A673 (cell line): ENCODE results near the gene SRBD1. TPM values are rescaled to one million over a fixed set of nuclear protein-coding genes. Genes with fewer than 3 reads are reported as not detected.

ENCODE experiments used
- BruUV-seq: library from RNA; stranded (reverse); fragments of 400-500 nt; replicated peaks from 2 replicates; lab custom pipeline; 2021; lab: Mats Ljungman, UMichigan
- CTCF ChIA-PET: fragments of 300-600 bp; sonication (Branson Sonifier 250); formaldehyde crosslinking; loops from one replicate; lab custom pipeline; 2022; ENCODE audit warnings: antibody characterized with exemption; lab: Charles Lee
- POLR2A ChIA-PET: fragments of 300-600 bp; sonication (Branson Sonifier 250); formaldehyde crosslinking; loops from one replicate; lab custom pipeline; 2022; ENCODE audit warnings: antibody characterized with exemption; ENCODE audit not compliant: low non-redundant PET; lab: Charles Lee
- DNase-seq: peaks from one replicate; pipeline ENCODE4 v3.0.0-alpha.2; 2015; ENCODE audit warnings: low spot score
- H3K27ac ChIP-seq: fragments of 200-600 bp; sonication (generic); 2 replicates; pipeline ENCODE4 v1.5.1; 2016; ENCODE audit warnings: mixed run types, low read depth, mild to moderate bottlenecking, mixed read lengths, antibody characterized with exemption, low read length; ENCODE audit not compliant: poor library complexity, severe bottlenecking
- H3K27me3 ChIP-seq: fragments of 200-600 bp; sonication (generic); replicated peaks from 2 replicates; pipeline ENCODE4 v1.6.1; 2017; ENCODE audit warnings: mixed run types, low read depth, mild to moderate bottlenecking, mixed read lengths, antibody characterized with exemption, low read length; ENCODE audit not compliant: insufficient read depth, poor library complexity
- H3K36me3 ChIP-seq: fragments of 200-600 bp; sonication (generic); 2 replicates; pipeline ENCODE4 v1.6.1; 2016; ENCODE audit warnings: mixed run types, mild to moderate bottlenecking, mixed read lengths, antibody characterized with exemption, low read length; ENCODE audit not compliant: insufficient read depth, poor library complexity, severe bottlenecking
- H3K4me1 ChIP-seq: fragments of 200-600 bp; sonication (generic); 2 replicates; pipeline ENCODE4 v1.6.1; 2017; ENCODE audit warnings: mixed run types, mild to moderate bottlenecking, mixed read lengths, antibody characterized with exemption, low read length; ENCODE audit not compliant: insufficient read depth, poor library complexity, severe bottlenecking
- H3K4me3 ChIP-seq: fragments of 200-600 bp; sonication (generic); 2 replicates; pipeline ENCODE4 v1.5.1; 2016; ENCODE audit warnings: low read depth, mixed run types, mild to moderate bottlenecking, mixed read lengths, low read length; ENCODE audit not compliant: poor library complexity, severe bottlenecking
- H3K9me3 ChIP-seq: fragments of 200-600 bp; sonication (generic); 2 replicates; pipeline ENCODE4 v1.6.1; 2016; ENCODE audit warnings: mixed run types, low read depth, mild to moderate bottlenecking, mixed read lengths, antibody characterized with exemption, low read length; ENCODE audit not compliant: poor library complexity, severe bottlenecking
- CTCF ChIP-seq: fragments of 300-800, 200-600 bp; sonication (generic); conservative IDR thresholded peaks from 2 replicates; pipeline ENCODE4 v1.5.1; 2017; ENCODE audit warnings: low read depth, mild to moderate bottlenecking, antibody characterized with exemption, low read length, moderate library complexity, mixed read lengths
- EZH2 ChIP-seq: fragments of 200-600 bp; sonication (generic); IDR thresholded peaks from 2 replicates; pipeline ENCODE4 v1.6.1; 2017; ENCODE audit warnings: borderline replicate concordance, low read depth, mild to moderate bottlenecking, mixed read lengths, antibody characterized with exemption, low read length; ENCODE audit not compliant: poor library complexity, severe bottlenecking
- intact Hi-C: fragments of 100-400 bp; cut with micrococcal nuclease; formaldehyde crosslinking; loops from one replicate; pipeline ENCODE4 v1.10.0; 2022; ENCODE audit not compliant: unreplicated experiment
- total RNA-seq: library from RNA; stranded (reverse); gene quantifications from 2 replicates; pipeline ENCODE4 v1.2.3, GENCODE V29; 2021

Gene SRBD1
- total RNA-seq, 1 experiment from 2014 or later: 21.9 TPM

DNA sequence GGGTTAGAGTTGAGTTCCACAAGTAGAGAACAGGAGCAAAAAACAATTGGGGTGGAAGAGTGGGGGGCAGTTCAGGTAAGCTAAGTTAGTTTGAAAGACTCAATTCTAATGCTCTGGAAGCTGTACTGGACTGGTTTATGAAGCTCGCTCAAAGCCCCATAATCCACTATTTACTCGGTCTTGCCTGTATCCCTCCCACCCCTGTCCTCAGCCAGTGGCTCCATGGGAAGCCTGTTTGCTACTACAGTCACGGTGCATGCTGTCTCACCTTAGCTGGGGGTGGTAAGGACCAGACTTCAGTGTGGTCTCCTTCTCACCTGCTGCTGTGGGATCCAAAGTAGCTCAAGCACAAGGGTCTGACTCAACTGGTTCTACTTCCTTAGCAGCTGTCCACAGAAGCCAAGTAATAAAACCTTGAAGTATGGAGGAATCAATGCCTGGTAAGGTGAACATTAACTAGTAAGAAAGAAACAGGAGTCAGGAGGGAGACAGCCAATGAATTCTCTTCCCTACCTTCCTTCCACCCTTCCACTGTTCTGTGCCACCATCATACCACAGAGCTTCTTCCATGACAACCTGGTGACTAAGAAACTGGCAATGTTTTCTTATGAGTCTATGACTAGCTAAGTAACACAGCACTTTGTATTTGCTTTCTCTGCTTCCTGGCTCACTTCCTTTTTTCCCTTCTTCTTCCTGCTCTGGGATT is 230.8 kb downstream of the SRBD1 start:
- intact Hi-C loops: no loop called here
- DNase-seq: no peak
- POLR2A ChIA-PET: no interaction called here
- H3K9me3 ChIP-seq: no peaks in the 10 kb centered on the region
- no TSS peak for BruUV-seq
- no peak for TF ChIP-seq CTCF
- no peak for TF ChIP-seq EZH2
- H3K36me3 ChIP-seq: no peaks in the 10 kb centered on the region
- peaks cover 6% of the 10 kb centered on the region for H3K4me1 ChIP-seq
- no peak overlapping the region for H3K27ac ChIP-seq
- CTCF ChIA-PET: no interaction called here
- no peaks in the 10 kb centered on the region for H3K27me3 ChIP-seq
- no peak overlapping the region for H3K4me3 ChIP-seq

DNA sequence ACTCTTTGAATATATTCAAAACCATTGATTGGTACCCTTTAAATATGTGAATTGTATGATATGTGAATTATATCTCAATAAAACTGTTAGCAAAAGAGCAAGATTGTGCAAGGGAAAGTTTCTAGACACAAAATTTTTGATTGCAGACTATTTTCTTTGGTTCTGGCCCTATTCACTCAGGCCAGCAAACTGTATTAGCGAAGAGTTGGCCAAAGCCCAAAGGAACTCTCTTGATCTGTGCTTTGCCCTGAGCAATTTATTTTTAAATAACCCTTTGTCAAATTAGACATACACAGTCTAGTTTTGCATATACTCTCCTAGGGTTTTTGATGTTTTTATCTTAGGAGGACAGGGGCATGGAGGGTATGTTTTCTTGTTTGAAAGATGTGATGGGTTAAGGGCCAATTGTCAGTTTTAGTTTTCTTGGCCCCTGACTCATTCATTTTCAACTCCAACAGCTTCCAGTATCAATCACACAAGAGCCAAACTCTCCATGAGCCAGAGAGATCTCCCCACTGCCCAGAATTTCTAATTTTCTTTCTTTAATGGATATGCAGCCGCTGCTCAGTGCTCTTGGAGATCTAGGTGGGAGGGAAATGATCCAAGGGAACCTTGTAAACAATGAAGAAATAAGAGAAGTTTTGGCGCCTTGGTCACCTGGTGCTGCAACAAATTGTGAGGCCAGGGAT is 231.5 kb downstream of the SRBD1 start:
- BruUV-seq: no TSS peak
- Histone ChIP-seq H3K4me3 (no peak overlapping the region), H3K27ac (no peak overlapping the region), H3K27me3 (no peaks in the 10 kb centered on the region), H3K4me1 (peaks cover 6% of the 10 kb centered on the region), H3K9me3 (no peaks in the 10 kb centered on the region), H3K36me3 (no peaks in the 10 kb centered on the region)
- TF ChIP-seq CTCF: no peak
- no peak for TF ChIP-seq EZH2
- intact Hi-C loops: no loop called here
- no peak for DNase-seq
- CTCF ChIA-PET: no interaction called here
- POLR2A ChIA-PET: no interaction called here

GRCh38 chr2:45373534-45373933 is 237.5 kb downstream of the SRBD1 start:
- BruUV-seq: no TSS peak
- Histone ChIP-seq H3K27me3 (no peaks in the 10 kb centered on the region), H3K27ac (no peak overlapping the region), H3K9me3 (no peaks in the 10 kb centered on the region), H3K4me3 (no peak overlapping the region), H3K36me3 (no peaks in the 10 kb centered on the region), H3K4me1 (no peaks in the 10 kb centered on the region)
- TF ChIP-seq EZH2 (no peak), CTCF (no peak)
- no peak for DNase-seq
- ChIA-PET POLR2A (no interaction called here), CTCF (no interaction called here)
- intact Hi-C loops: no loop called here
